Spleen (tissue), 7 donors: Measurements from ENCODE around the gene TMIE.

Source experiments
- POLR2A ChIP-seq, 3 donors: fragments of 450-650 bp; IDR thresholded peaks; one replicate each; pipeline ENCODE4 v1.5.1; 2017; ENCODE audit warnings: antibody characterized with exemption in 3 of 3, mild to moderate bottlenecking in 1 of 3
- TF ChIP-seq, protein P1 (sequence below), 11 experiments: fragments of 200-600 bp in 7 of 11; fragments of 450-650 bp in 4 of 11; sonication (generic) in 4 of 11; IDR thresholded peaks in 8 of 11; conservative IDR thresholded peaks in 3 of 11; 1 replicate in 7 of 11; 2 replicates in 4 of 11; pipeline versions ENCODE4 v1.4.0 to v1.8.0; 2016 to 2021; ENCODE audit warnings: antibody characterized with exemption in 11 of 11, inconsistent platforms in 4 of 11, mild to moderate bottlenecking in 1 of 11
- donor health status: DM: no; HTN: no; CAD: no; lungs with moderate emphysema.
- donor health status: DM: no; HTN: no; CAD: no.
- donor health status: DM: no; HTN: no; CAD: no.

GRCh38 chr3:46759239-46760167 lies 58.3 kb downstream of the TMIE start:
- no peak for TF ChIP-seq POLR2A (IDR thresholded peaks at IDR 0.05)
- TF ChIP-seq, protein P1, sequence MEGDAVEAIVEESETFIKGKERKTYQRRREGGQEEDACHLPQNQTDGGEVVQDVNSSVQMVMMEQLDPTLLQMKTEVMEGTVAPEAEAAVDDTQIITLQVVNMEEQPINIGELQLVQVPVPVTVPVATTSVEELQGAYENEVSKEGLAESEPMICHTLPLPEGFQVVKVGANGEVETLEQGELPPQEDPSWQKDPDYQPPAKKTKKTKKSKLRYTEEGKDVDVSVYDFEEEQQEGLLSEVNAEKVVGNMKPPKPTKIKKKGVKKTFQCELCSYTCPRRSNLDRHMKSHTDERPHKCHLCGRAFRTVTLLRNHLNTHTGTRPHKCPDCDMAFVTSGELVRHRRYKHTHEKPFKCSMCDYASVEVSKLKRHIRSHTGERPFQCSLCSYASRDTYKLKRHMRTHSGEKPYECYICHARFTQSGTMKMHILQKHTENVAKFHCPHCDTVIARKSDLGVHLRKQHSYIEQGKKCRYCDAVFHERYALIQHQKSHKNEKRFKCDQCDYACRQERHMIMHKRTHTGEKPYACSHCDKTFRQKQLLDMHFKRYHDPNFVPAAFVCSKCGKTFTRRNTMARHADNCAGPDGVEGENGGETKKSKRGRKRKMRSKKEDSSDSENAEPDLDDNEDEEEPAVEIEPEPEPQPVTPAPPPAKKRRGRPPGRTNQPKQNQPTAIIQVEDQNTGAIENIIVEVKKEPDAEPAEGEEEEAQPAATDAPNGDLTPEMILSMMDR (IDR thresholded peaks at IDR 0.05 in 8 of 11, conservative IDR thresholded peaks at IDR 0.05 in 3 of 11) = no peak
